D341Med (cell line): ENCODE measurements around the gene MARS2.
"Not testable (repeated sequence)": the region's sequence is repeated elsewhere in the genome, so short reads cannot be mapped to it uniquely, and the experiment has no call there.

Source experiments
- DNase-seq: peaks from one replicate; pipeline ENCODE4 v3.0.0; 2012; ENCODE audit warnings: low spot score

The MARS2 gene

GRCh38 chr2:197705121-197705911 lies at the start of gene MARS2:
TSS of gene MARS2 (plus strand) at chr2:197705369. CDS start at chr2:197705406, 37 bp downstream.
- DNase-seq = peak; percentile 98

- no peak for DNase-seq
These were observed 47.6 kb upstream of the MARS2 start for GRCh38 chr2:197657562-197657961.

- no peak for DNase-seq
These were observed 43.5 kb upstream of the MARS2 start for GRCh38 chr2:197661626-197662025.

GRCh38 chr2:197666277-197666676 lies 38.9 kb upstream of the MARS2 start:
- no peak for DNase-seq

- DNase-seq = no peak
These were observed 36.9 kb upstream of the MARS2 start for GRCh38 chr2:197668296-197668695.

GRCh38 chr2:197669077-197669476 lies 36.1 kb upstream of the MARS2 start:
- no peak for DNase-seq

- no peak for DNase-seq
These were observed 32.7 kb upstream of the MARS2 start for GRCh38 chr2:197672371-197672893.

GRCh38 chr2:197673106-197673505 lies 32.1 kb upstream of the MARS2 start:
- no peak for DNase-seq

GRCh38 chr2:197673606-197674005 lies 31.6 kb upstream of the MARS2 start:
- no peak for DNase-seq

GRCh38 chr2:197674060-197674459 lies 31.1 kb upstream of the MARS2 start:
- no peak for DNase-seq

GRCh38 chr2:197674591-197674990 lies 30.6 kb upstream of the MARS2 start:
- DNase-seq = no peak

- DNase-seq = no peak
These were observed 29.9 kb upstream of the MARS2 start, which contains the start of gene RFTN2 for GRCh38 chr2:197675246-197675645. TSS of gene RFTN2 (minus strand) at chr2:197675587. CDS start at chr2:197675458, 129 bp downstream.

GRCh38 chr2:197675711-197676188 lies 29.4 kb upstream of the MARS2 start:
- no peak for DNase-seq

GRCh38 chr2:197677056-197677455 lies 28.1 kb upstream of the MARS2 start:
- no peak for DNase-seq

GRCh38 chr2:197677483-197677882 lies 27.7 kb upstream of the MARS2 start:
- no peak for DNase-seq

GRCh38 chr2:197695206-197695605 lies 10.0 kb upstream of the MARS2 start:
- DNase-seq = not testable (repeated sequence)

GRCh38 chr2:197695971-197696370 lies 9.2 kb upstream of the MARS2 start:
- DNase-seq = not testable (repeated sequence)

GRCh38 chr2:197696571-197696970 lies 8.6 kb upstream of the MARS2 start:
- not testable (repeated sequence) for DNase-seq

- DNase-seq = not testable (repeated sequence)
These were observed 5.4 kb upstream of the MARS2 start for GRCh38 chr2:197699724-197700123.

GRCh38 chr2:197700960-197701359 lies 4.2 kb upstream of the MARS2 start:
- no peak for DNase-seq

GRCh38 chr2:197704434-197705120 lies 592 bp upstream of the MARS2 start:
- DNase-seq = no peak

- peak; percentile 24 for DNase-seq
These were observed 1.0 kb downstream of the MARS2 start for GRCh38 chr2:197705912-197706838.
